GM10266 (cell line): ENCODE results near the gene CLEC16A.
A peak's percentile ranks its signal among the peaks of the same experiment; 100 is the strongest.

ENCODE experiments used
- DNase-seq: peaks from one replicate; pipeline ENCODE4 v3.0.0; 2012; ENCODE audit errors: extremely low spot score
- CTCF ChIP-seq: IDR thresholded peaks from 2 replicates; pipeline ENCODE4 v1.5.1; 2012; ENCODE audit warnings: mild to moderate bottlenecking, low read depth; ENCODE audit not compliant: control insufficient read depth, insufficient read depth; ENCODE audit errors: missing control alignments

Gene CLEC16A

GRCh38 chr16:11079652-11080187 lies 135.4 kb downstream of the CLEC16A start:
- DNase-seq: peak; percentile 34
- TF ChIP-seq CTCF: no peak

GRCh38 chr16:11080327-11080967 lies 136.1 kb downstream of the CLEC16A start:
- no peak for DNase-seq
- TF ChIP-seq CTCF: no peak

GRCh38 chr16:11080999-11081630 lies 136.8 kb downstream of the CLEC16A start:
- TF ChIP-seq CTCF: no peak
- no peak for DNase-seq

GRCh38 chr16:11082108-11082859 lies 137.9 kb downstream of the CLEC16A start:
- TF ChIP-seq CTCF: no peak
- no peak for DNase-seq

- DNase-seq: no peak
- no peak for TF ChIP-seq CTCF
Measured at GRCh38 chr16:11082860-11083388, 138.6 kb downstream of the CLEC16A start.

- no peak for TF ChIP-seq CTCF
- DNase-seq: no peak
Measured at GRCh38 chr16:11084484-11084875, 140.1 kb downstream of the CLEC16A start.
